GM19043 (cell line): ENCODE measurements around the gene ZEB2.

ENCODE experiments used
- ATAC-seq: cut with Tn5 transposase; IDR thresholded peaks from one replicate; pipeline ENCODE4 v1.9.1; 2021; ENCODE audit warnings: low read depth; ENCODE audit not compliant: unreplicated experiment

Gene ZEB2

DNA sequence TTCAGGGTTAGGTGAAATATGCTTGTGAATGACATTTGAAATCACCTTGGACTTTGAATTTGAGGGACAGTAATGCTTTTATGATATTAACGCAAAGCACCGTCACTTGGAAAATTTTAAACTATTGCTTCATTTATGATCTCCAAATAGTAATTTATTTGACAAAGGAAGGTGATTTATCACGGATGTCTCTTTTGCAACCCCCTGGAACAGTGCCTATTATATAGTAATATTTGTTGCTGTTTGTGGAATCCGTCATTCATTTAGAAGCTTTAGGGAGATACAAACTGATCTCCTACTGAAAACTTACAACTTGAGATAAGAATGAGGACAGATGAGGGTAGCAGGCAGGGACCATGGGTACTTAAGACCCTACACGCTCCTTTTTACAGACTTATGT lies 10.7 kb upstream of the ZEB2 start:
- ATAC-seq: no peak

DNA sequence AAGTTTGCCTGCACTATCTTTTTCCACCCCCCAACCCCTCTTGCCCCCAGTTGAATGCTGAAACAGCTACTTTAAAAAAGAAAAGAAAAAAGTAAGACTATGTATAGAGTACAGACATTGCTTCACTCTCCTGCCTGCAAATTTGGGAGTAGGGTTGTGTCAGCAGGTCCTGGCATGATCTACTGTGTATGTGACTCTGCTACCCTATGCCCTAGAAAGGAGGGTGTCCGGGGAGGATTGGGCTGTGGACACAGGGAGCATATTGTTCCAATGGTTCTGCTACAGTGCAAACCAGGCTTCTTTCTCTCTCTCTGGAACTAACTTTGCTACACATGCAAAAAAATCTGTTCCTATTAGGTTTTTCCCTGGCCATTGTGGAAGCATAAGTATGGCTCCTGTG lies 9.9 kb upstream of the ZEB2 start:
- ATAC-seq: no peak

DNA sequence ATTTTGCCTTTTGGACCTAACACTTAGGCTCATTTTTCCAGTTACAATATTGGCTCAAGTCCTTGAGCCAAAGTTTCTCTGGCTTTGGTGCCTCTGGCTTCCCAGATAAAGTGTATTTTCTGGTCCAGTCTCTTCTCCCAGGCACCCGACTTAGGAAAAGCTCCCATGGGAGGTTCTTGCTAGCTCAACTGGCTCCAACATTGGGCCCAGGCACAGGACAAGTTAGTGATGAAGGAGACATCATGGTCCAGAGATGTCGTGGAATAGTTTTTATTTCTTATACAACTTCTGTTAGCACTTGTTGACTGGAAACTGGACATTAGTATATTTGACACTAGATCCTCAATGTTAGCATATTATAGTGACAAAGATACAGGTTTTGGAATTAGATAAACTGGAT lies 8.2 kb upstream of the ZEB2 start:
- ATAC-seq: no peak

DNA sequence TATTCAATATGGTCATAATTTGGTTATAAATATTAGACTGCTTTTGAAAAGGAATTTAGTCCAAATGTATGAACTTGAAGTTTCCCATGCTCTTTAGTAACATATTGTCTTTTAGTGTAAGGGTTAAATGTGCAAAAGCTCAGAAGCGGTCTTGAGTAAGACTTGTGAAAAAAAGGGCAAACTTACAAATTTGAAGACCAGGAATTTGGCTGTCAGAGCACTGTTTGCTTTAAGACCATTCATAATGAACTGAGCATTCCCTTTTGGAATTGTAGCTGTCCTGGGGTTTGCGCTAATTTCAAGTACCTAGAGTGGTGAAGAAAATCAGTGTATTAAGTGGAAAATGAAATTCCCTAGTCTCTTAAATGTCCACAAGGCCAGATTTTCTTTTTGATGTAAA lies 6.9 kb upstream of the ZEB2 start:
- ATAC-seq: no peak

DNA sequence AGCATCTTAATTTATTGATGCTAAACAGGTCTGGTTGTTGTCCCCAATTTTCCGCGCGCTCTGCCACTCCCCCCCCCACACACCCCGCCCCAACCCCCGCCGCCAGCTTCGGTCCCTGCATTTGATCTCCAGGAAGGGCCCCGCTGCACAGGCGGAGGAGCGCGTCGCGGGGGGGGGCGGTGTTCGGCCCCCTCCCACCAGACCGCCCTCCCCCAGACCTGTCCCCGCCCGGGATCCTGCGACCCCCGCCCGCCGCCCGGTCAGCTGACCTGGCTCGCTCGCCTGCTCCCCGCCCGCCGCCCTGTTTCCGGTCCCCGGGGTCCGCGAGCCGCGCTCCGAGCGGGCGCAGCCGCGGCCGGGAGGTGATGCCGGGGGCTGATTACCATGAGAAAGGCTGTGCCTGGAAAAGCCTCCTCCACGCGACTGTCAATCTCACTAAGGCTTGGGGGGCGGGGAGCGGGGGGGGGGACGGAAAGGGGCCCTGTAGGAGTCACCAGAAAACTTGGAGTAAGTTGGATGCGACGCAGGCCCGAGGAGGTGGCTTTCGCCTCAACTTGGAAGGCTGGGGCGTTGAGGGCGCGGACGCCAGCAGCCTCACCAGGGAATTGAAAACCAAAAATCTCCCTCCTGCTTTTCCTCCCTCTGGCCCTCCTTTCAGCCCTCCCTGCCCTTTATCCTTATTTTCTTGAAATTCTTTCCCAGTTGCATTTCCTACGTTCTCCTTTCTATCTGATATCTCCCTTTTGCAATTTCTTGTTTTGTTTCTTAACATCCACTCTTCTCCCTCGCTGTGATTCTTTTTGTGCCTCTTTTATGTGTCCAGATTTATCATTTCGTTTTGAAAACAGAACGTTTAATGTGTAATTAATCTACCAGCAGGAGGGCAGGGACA lies 4.4 kb upstream of the ZEB2 start:
- ATAC-seq: no peak

DNA sequence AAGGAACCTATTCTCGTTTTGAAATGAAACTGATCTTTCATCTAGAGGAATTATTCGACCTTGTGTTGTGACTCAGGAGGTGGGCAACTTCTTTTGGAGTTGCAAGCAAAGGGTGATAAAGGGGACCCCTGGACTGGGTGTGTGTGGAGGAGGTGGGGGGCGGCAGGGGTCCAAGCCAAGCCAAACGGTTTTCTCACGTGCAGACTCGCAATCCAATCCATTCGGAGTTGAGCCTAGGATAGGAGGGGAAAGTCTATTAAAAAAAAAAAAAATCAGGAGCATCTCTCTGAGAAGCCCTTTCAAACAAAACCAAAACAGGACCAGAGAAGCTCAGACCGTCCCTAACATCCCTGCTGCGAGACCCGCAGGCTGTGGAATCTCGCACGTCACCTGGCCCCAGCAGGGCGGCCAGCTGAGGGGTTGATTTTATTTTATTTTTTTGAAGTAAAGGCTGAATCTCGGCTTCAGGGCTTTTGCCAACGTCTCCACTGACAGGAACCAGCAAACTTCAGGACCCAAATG lies 3.7 kb upstream of the ZEB2 start:
- no peak for ATAC-seq

DNA sequence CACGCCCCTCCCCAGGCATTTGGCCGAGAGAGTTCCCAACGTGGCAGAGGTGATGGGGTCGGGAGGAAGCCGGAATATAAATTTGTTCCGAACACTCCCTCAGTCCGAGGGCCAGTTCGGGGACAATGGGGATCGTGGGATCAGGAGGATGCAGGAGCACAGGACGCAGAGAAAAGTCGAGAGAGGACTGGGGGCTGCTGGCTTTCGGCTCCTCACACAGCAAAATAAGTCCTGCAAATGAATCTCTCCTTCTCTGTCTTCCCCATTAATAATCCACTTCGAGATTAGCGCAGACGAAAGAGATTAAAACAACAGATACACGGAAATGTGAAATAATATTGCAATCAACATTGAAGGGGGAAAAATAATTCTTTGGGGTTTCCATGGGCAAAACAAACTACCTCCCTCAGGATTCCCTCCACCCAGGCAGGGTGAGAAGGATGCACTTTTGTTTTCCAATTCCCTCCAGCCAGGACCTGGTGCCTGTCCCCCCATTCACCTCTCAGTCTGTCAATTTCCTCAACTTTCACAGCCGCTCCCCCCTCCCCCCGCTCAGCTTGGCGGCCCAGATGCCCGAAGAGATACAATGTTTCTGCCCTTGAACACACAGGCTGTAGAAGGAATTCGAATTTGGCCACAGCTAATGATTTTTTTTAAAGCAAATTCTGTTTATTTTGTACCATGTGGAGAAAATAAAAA lies 3.1 kb upstream of the ZEB2 start:
- no peak for ATAC-seq

DNA sequence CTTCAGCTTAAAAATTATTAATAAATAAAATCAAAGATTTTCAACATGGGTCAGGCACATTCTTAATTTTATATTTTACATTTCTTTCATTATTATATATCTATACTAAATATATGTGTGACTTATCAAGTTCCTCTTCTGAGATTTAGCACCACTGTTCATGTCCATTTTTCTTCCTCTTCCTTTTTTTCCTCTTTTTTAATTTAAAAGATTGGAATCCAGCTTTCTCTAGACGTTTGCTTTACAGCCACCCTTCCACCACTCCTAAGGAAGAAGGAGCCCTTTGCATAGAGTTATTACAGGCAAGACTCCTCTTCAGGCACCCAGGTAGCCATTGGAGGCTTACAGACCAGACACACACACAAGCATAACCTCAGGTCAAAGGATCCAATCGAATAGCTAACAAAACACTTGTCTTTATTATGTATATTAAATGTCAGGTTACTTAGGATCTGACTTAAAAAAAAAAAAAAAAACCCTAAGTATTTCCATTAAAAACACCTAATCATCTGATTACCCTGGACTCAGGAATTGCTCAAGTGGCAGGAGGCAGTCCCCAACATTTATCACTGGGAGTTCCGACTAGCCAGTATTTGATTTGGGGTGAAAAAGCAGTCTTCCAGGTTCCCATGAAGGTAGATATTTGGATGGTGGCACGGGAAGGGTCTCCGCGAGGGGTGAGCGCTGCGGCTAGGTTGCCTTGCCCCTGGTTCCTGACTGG lies 2.4 kb upstream of the ZEB2 start:
- no peak for ATAC-seq

DNA sequence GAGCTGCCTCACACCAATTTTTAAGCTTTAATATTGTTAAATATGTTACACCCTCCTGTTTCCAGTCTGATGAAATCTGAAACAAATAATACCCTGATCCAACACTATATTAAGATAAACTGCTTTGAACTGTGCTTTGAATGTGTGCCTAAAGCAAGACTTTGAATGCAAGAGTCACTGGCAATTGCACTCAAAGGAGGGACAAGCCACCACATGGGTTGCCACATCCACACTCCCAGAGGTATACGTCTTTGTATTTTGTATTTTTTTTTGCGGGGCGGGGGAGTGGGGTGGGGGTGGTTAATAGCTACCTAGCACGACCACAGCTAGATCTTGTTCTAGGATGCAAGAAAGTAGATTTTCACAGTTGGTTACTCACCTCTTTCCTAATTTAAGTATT lies 1.8 kb upstream of the ZEB2 start:
- no peak for ATAC-seq

DNA sequence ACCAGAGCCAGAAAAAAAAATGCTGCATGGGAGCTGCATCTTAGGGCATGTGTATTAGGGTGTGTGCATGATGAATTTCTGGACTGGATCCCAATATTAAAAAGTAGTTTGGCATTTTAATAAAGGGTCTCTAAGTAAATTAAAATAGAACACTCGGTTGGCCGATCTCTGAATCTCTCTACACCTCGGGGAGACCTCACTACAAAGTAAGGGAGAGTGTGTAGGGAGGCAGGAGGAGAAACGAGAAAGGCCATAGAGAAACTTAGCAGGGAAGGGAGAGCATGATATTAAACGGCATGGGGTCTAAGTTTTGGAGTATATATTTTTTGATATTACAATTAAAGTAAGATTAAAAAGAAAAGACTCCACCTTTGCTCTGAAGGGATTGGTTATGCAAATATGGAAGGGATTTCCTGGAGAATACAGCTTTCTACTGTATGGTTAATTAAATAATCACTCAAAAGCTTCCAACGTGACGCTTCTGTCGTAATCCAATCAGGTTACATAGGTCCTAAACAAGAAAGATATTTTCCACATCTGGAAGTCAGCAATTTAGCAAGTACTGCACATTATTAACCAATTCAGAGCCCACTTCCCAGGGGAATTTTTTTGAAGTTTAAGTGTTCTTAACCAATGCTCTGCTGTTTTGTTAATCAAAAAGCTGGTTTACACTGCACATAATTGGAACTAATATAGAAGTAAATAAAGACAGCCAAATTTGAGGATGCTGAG lies 1.0 kb upstream of the ZEB2 start:
- no peak for ATAC-seq

DNA sequence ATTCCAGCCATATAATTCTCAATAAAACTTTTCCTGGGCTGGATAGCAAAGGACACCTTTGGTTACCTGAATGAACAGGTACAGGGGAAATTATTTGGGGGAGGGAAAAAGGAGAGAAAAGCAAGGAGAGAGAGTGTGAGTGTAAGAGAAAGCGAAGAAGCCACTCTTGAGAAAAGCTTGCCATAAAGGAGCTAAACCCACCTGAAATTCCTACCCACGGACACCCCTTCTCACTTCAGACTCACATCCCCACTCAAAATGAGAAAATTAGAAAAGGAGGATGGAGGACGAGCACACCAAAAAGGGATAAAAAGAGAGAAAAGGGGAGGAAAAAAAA lies 354 bp downstream of the ZEB2 start:
- ATAC-seq: no peak

DNA sequence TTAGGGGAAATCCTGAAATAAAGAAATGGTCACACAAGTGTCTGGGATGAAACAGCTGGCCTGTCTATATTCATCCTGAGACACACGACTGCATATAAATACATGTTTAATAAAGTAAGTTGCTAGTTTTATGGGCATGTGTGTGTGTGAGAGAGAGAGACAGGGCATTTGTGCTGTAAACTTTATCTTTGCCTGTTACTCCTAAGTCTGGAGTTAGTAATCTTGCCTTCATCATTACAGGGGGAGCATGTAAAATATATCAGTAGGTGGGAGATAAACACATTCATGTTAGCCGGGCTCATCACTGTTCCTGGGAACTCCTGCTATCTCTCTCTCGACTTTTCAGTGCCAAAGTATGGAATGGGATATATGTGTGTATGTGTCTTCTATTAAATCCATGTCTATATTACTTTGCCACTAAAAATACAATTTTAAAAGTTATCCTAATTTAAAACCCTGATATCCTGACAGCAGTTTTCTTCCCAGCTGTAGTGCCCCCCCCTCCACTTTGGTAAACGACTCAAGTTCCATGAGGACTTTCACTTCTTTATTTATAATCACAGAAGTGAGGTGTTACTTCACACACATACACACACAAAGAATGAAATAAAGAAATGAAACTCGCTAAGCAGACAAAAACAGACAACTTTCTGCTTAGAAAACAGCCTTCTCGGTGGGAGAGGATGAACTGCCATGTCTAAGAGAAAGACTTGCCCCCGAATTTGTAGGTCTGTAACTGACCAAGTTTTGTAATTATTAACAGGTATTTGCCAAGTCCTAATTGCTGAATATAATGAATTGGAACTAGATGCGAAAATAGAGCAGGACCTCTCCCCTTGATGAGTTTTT lies 947 bp downstream of the ZEB2 start:
- peak; percentile 76 for ATAC-seq

DNA sequence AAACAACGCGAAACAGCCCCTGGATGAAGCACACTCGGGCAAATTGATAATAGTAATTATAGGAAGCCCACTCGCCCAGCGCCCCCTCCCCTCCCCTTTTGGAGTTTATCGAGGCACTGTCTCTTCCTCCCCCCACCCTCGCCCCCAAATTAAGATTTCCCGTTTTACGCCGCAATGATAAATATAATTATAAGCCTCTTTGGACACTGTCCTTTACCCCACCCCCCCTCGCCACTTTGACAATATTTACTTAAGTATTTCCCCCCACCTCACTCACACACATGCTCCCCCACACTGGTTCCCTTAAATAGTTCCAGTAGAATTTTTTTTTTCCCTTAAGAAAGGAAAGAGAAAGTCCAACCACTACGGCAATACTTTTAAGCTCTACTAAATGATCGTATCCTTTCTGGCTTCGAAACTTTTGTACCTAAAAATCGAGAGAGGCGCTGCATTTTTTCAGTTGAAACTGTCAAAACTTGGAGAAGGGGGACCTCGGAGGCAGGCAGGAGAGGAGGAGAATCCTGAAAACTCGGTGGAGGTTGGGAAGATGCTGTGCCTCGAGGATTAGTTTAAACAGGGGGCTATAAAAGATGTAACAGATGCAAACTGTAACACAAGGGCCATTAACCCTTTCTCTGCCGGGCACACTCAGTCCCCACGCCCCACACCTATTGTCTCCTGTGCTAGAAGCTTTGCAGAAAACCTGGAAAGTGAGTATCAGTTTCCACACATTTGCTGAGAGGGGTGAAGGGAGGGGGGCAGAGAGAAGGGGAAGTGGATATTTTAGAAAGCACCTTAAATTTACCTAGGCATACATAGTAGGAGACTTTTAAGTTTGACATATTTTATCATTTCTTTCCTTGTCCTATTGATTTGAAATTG lies 1.8 kb downstream of the ZEB2 start:
- no peak for ATAC-seq

DNA sequence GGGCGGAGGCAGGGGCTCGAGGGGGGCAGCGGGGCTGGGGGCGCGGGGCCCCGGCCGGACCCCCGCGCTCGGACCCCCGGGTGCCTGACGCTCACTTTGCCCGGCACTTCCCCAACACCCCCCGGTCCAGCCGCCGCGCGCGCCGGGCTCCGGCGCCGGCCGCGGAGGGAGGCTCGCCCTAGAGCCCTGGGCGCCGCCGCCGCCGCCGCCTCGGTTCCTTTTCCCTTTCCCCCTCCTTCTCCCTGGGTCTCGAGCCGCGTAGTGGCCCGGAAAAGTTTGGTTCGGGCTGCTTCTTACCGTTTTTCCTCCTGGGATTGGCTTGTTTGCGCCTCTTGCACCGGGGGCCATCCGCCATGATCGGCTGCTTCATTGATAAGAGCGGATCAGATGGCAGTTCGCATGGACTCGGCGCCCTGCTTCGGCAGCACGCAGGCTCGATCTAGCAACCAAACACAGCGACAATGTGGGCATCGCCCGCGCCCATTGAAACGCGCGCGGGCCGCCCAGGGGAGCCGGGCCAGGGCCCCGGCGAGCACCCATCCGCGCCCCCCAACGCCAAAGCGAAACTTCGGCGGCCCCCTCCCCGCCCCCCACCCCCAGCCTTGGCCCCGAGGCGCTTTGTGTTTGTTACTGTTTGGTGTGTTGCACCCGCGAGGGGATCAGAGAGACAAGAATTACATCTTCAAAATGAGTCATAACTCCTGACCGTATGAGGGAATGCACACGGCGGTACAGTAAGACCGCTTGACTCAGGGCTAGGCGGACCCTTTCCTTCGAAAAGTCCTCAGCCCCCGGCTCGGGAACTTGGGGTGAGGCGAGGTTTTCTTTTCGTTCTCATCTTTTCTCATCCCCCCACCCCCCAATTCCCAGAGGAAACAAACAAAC lies 2.7 kb downstream of the ZEB2 start:
- ATAC-seq: peak; percentile 33

DNA sequence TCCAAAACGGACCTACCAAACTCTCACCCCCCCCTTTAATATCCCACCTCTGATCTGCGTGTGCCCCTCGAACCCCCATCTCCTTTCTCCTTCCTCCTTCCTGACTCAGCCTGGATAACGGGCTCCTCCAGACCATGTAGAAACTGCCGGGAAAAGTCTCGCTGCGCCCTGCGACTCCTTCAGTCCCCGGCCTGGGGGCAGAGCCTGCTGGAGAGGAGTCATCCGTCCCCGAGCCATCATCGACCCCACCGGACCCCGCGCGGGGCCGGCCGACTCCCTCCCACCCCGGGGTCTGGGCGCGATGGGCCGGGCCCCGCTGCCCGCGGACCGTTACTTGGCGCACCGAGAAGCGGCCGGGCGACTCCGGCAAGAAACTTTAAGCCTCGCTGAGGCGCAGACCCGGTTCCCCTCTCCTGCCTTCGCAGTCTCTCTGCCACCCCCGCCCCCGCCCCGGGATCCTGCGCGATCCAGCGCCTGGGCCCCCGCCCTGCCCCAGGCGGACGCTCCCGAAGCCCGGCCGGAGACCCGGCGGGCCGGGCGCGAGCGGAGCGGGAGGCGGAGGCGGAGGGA lies 3.4 kb downstream of the ZEB2 start:
- ATAC-seq: no peak

DNA sequence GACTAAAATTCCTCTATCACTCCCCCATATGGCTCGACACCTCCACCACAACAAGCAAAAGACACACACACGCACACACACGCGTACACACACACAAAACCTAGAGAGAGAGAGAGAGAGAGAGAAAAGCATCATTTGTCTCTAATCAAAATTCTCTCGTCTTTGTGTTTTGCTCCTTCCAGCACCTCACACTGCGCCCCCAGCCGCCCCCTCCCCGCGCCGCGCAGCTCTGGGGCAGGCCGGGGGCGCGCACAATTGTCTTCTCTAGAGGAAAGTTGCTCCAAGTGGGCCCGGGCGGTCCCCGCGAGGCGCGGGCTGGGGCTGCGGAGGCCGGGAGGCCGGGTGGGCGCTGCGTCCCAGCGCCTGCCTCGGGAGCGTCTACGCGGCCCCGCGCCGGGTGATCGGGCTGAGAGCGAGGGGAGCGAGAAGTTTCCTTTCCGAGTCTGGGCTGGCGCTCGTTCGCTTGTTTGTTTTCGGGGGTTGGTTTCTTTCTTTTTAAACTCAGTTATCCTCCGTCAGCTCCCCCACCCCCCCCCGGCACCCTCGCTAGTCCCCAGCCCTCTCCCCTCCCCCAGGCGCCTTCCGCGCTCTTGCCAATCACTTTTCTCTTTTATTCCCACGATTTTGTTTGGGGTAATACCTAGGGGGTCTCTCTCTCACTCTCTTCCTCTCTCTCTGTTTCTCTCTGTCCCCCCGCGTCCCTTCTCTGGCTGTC lies 4.1 kb downstream of the ZEB2 start:
- no peak for ATAC-seq
